PC-3 (cell line): ENCODE results near the gene GRAMD2A. TPM values are rescaled to one million over a fixed set of nuclear protein-coding genes. Genes with fewer than 3 reads are reported as not detected.

Experiments
- ATAC-seq: fragments of 200-7000 bp; cut with Tn5 transposase; 2 replicates; pipeline ENCODE4 v1.9.1; 2020; ENCODE audit warnings: mild to moderate bottlenecking, moderate library complexity
- BruUV-seq: library from RNA; stranded (reverse); fragments of 400-500 nt; replicated peaks from 2 replicates; lab custom pipeline; 2021; lab: Mats Ljungman, UMichigan
- CTCF ChIA-PET: fragments of 300-600 bp; sonication (Branson Sonifier 250); formaldehyde crosslinking; loops from one replicate; lab custom pipeline; 2022; ENCODE audit warnings: antibody characterized with exemption; lab: Charles Lee
- POLR2A ChIA-PET: fragments of 300-600 bp; sonication (Branson Sonifier 250); formaldehyde crosslinking; loops from one replicate; lab custom pipeline; 2022; ENCODE audit warnings: antibody characterized with exemption; ENCODE audit not compliant: unreplicated experiment; lab: Charles Lee
- DNase-seq: peaks from one replicate; pipeline ENCODE4 v3.0.0-alpha.2; 2015
- H2AFZ ChIP-seq: fragments of 300-600 bp; sonication (generic); 2 replicates; pipeline ENCODE4 v1.6.0; 2016; ENCODE audit warnings: antibody characterized with exemption, low read length
- H3F3A ChIP-seq: fragments of 300-600 bp; sonication (generic); one replicate; pipeline ENCODE4 v1.6.0; 2017; ENCODE audit warnings: antibody characterized with exemption, low read length, control low read depth, mild to moderate bottlenecking; ENCODE audit not compliant: unreplicated experiment
- H3K27ac ChIP-seq: fragments of 300-600 bp; sonication (generic); 2 replicates; pipeline ENCODE4 v1.5.1; 2016; ENCODE audit warnings: mild to moderate bottlenecking, low read length
- H3K27me3 ChIP-seq: fragments of 300-600 bp; sonication (generic); 2 replicates; pipeline ENCODE4 v1.6.1; 2016; ENCODE audit warnings: low read length, mixed read lengths
- H3K36me3 ChIP-seq: fragments of 300-600 bp; sonication (generic); 2 replicates; pipeline ENCODE4 v1.6.1; 2016; ENCODE audit warnings: low read depth, mixed run types, low read length, mixed read lengths
- H3K4me1 ChIP-seq: fragments of 300-600 bp; sonication (generic); 2 replicates; pipeline ENCODE4 v1.5.1; 2016; ENCODE audit warnings: low read length; ENCODE audit not compliant: insufficient read depth
- H3K4me2 ChIP-seq: fragments of 300-600 bp; sonication (generic); 2 replicates; pipeline ENCODE4 v1.6.0; 2016; ENCODE audit warnings: low read length
- H3K4me3 ChIP-seq: fragments of 300-600 bp; sonication (generic); 2 replicates; pipeline ENCODE4 v1.5.1; 2016; ENCODE audit warnings: mild to moderate bottlenecking, low read length, mixed read lengths
- H3K79me2 ChIP-seq: fragments of 300-600 bp; sonication (generic); 2 replicates; pipeline ENCODE4 v1.6.1; 2017; ENCODE audit warnings: low read length, mixed read lengths
- H3K9ac ChIP-seq: fragments of 300-600 bp; sonication (generic); 2 replicates; pipeline ENCODE4 v1.6.0; 2016; ENCODE audit warnings: mild to moderate bottlenecking, low read length
- H3K9me2 ChIP-seq: fragments of 300-600 bp; sonication (generic); replicated peaks from 2 replicates; pipeline ENCODE4 v1.6.1; 2016; ENCODE audit warnings: mixed run types, low read length, mixed read lengths
- H3K9me3 ChIP-seq: fragments of 300-600 bp; sonication (generic); 2 replicates; pipeline ENCODE4 v1.6.1; 2016; ENCODE audit warnings: low read length, mixed read lengths
- H4K20me1 ChIP-seq: fragments of 300-600 bp; sonication (generic); 2 replicates; pipeline ENCODE4 v1.6.1; 2016; ENCODE audit warnings: low read length, mixed read lengths
- CTCF ChIP-seq: fragments of 300-600 bp; sonication (generic); conservative IDR thresholded peaks from 2 replicates; pipeline ENCODE4 v1.5.1; 2017; ENCODE audit warnings: antibody characterized with exemption, low read depth, mild to moderate bottlenecking, low read length
- EZH2 ChIP-seq: fragments of 300-600 bp; sonication (generic); IDR thresholded peaks from one replicate; pipeline ENCODE4 v1.6.1; 2017; ENCODE audit warnings: antibody characterized with exemption, mild to moderate bottlenecking, low read length; ENCODE audit not compliant: unreplicated experiment
- EZH2phosphoT487 ChIP-seq: fragments of 300-600 bp; sonication (generic); IDR thresholded peaks from 2 replicates; pipeline ENCODE4 v1.6.1; 2018; ENCODE audit warnings: mild to moderate bottlenecking, antibody characterized with exemption, low read length, borderline replicate concordance
- intact Hi-C: fragments of 100-400 bp; cut with micrococcal nuclease; formaldehyde crosslinking; loops from 2 replicates; pipeline ENCODE4 v1.9.0; 2023
- total RNA-seq: library from RNA; depleted of rRNA; stranded (reverse); fragments of >200 nt; gene quantifications from 2 replicates; pipeline ENCODE4 v1.2.3, GENCODE V29; 2014

Gene GRAMD2A
- total RNA-seq, 1 experiment from 2014 or later, result 0.07 TPM

GRCh38 chr15:72227192-72227586 lies 29.6 kb upstream of the GRAMD2A start:
- Histone ChIP-seq H4K20me1 (peaks cover 58% of the 10 kb centered on the region), H3K79me2 (peaks cover 92% of the 10 kb centered on the region), H3K27ac (peak overlapping the region; percentile 86), H3K4me3 (peak overlapping the region; percentile 93), H3K36me3 (peaks cover 37% of the 10 kb centered on the region), H3K4me1 (peaks cover 42% of the 10 kb centered on the region), H3K27me3 (no peaks in the 10 kb centered on the region), H3K9me3 (no peaks in the 10 kb centered on the region), H3K9me2 (no peaks in the 10 kb centered on the region), H3K9ac (peak overlapping the region; percentile 95), H3F3A (peaks cover 21% of the 10 kb centered on the region), H2AFZ (no peak overlapping the region), H3K4me2 (peak overlapping the region; percentile 89)
- no peak for TF ChIP-seq CTCF
- ChIA-PET POLR2A (no interaction called here), CTCF (no interaction called here)
- DNase-seq (peak; percentile 84), ATAC-seq (peak; percentile 3; the same call in 1 of the 2 replicates)
- no TSS peak for BruUV-seq
- intact Hi-C loops, result loop anchor here (10.0 kb wide), 1 partner anchor 248 kb away; the partner anchor contains the start of gene ARIH1

- Histone ChIP-seq H4K20me1 (peaks cover 84% of the 10 kb centered on the region), H3F3A (peaks cover 9% of the 10 kb centered on the region), H3K4me1 (peaks cover 44% of the 10 kb centered on the region), H3K4me3 (no peak overlapping the region), H3K9me3 (no peaks in the 10 kb centered on the region), H3K9me2 (no peaks in the 10 kb centered on the region), H3K79me2 (peaks cover 98% of the 10 kb centered on the region), H2AFZ (no peak overlapping the region), H3K27ac (no peak overlapping the region), H3K36me3 (peaks cover 67% of the 10 kb centered on the region), H3K9ac (no peak overlapping the region), H3K27me3 (no peaks in the 10 kb centered on the region), H3K4me2 (peak overlapping the region; percentile 39)
- intact Hi-C loops, result loop anchor here (10.0 kb wide), 1 partner anchor 252 kb away; the partner anchor contains the start of gene ARIH1
- TF ChIP-seq EZH2phosphoT487 (no peak), EZH2 (no peak), CTCF (no peak)
- ATAC-seq, result no peak
- DNase-seq, result no peak
- BruUV-seq, result no TSS peak
- POLR2A ChIA-PET, result interaction anchor here (0.6 kb wide), 1 partner anchor 1408 kb away, joined by 8 read pairs; no protein-coding TSS in a partner anchor
- CTCF ChIA-PET, result no interaction called here
Observed at GRCh38 chr15:72223278-72223677, 25.7 kb upstream of the GRAMD2A start.

- peak overlapping the region; percentile 26 for H3K27ac ChIP-seq
- H3K9me3 ChIP-seq, result no peaks in the 10 kb centered on the region
- no TSS peak for BruUV-seq
- H3K4me2 ChIP-seq, result peak overlapping the region; percentile 39; the same call in 1 of the 2 replicates
- intact Hi-C loops, result loop anchor here (10.0 kb wide), 1 partner anchor 252 kb away; the partner anchor contains the start of gene ARIH1
- H3K4me1 ChIP-seq, result peaks cover 44% of the 10 kb centered on the region
- H2AFZ ChIP-seq, result no peak overlapping the region
- ATAC-seq, result peak; percentile 80
- no peak overlapping the region for H3K9ac ChIP-seq
- peaks cover 72% of the 10 kb centered on the region for H3K36me3 ChIP-seq
- H3K9me2 ChIP-seq, result no peaks in the 10 kb centered on the region
- ChIA-PET POLR2A (no interaction called here), CTCF (interaction anchor here (0.7 kb wide), 1 partner anchor 70 kb away, joined by 4 read pairs; no protein-coding TSS in a partner anchor)
- peak; percentile 75 for DNase-seq
- no peak overlapping the region for H3K4me3 ChIP-seq
- H4K20me1 ChIP-seq, result peaks cover 84% of the 10 kb centered on the region
- H3K27me3 ChIP-seq, result no peaks in the 10 kb centered on the region
- no peak for TF ChIP-seq CTCF
- TF ChIP-seq EZH2phosphoT487, result no peak
- TF ChIP-seq EZH2, result no peak
- H3K79me2 ChIP-seq, result peaks cover 98% of the 10 kb centered on the region
- peaks cover 9% of the 10 kb centered on the region for H3F3A ChIP-seq
Observed at GRCh38 chr15:72222393-72222792, 24.8 kb upstream of the GRAMD2A start.
